K562 (cell line): ENCODE data around the gene ELMO3. TPM values are rescaled to one million over a fixed set of nuclear protein-coding genes. Genes with fewer than 3 reads are reported as not detected.

Experiments used
- BRF1 ChIP-seq: IDR thresholded peaks from 3 replicates; pipeline ENCODE4 v1.6.1; 2011; ENCODE audit warnings: borderline replicate concordance, mild to moderate bottlenecking; ENCODE audit not compliant: insufficient read length; ENCODE audit errors: extremely low read depth
- CC2D1A ChIP-seq: fragments of 450-650 bp; IDR thresholded peaks from 2 replicates; pipeline ENCODE4 v1.6.1; 2017; ENCODE audit warnings: mild to moderate bottlenecking
- DNMT1 ChIP-seq: fragments of 450-650 bp; IDR thresholded peaks from 2 replicates; pipeline ENCODE4 v1.6.1; 2016; ENCODE audit warnings: antibody characterized with exemption, mild to moderate bottlenecking
- E2F6 ChIP-seq, 2 experiments: IDR thresholded peaks; 2 replicates each; pipeline ENCODE4 v1.6.1; 2011; ENCODE audit warnings: borderline replicate concordance in 1 of 2, control low read depth in 1 of 2, low read depth in 1 of 2, low read length in 1 of 2, mild to moderate bottlenecking in 1 of 2, mixed read lengths in 1 of 2, moderate library complexity in 1 of 2; ENCODE audit not compliant: insufficient read depth in 1 of 2, insufficient read length in 1 of 2, poor library complexity in 1 of 2, severe bottlenecking in 1 of 2; ENCODE audit errors: extremely low read depth in 1 of 2
- KAT2B ChIP-seq: IDR thresholded peaks from one replicate; pipeline ENCODE4 v1.6.1; 2012; ENCODE audit warnings: low read depth, mild to moderate bottlenecking, control low read depth, inconsistent platforms, low read length, moderate library complexity
- MAFG ChIP-seq: fragments of 450-650 bp; conservative IDR thresholded peaks from 2 replicates; pipeline ENCODE4 v1.6.1; 2016; ENCODE audit warnings: missing genetic modification characterization, missing compliant biosample characterization
- NFRKB ChIP-seq: fragments of 450-650 bp; IDR thresholded peaks from 2 replicates; pipeline ENCODE4 v1.6.1; 2016; ENCODE audit warnings: low read depth
- NONO ChIP-seq, 2 experiments: fragments of 200-400 bp in 1 of 2; fragments of 450-650 bp in 1 of 2; formaldehyde crosslinking in 1 of 2; IDR thresholded peaks; 2 replicates each; pipeline ENCODE4 v1.6.1; 2017; ENCODE audit warnings: low read depth in 2 of 2, mild to moderate bottlenecking in 2 of 2, moderate library complexity in 2 of 2, low read length in 1 of 2
- NR2F6 ChIP-seq: fragments of 450-650 bp; formaldehyde crosslinking; IDR thresholded peaks from 2 replicates; pipeline ENCODE4 v1.4.0; 2020; ENCODE audit warnings: mild to moderate bottlenecking
- PPARD ChIP-seq: fragments of 250-450 bp; sonication (Bioruptor Pico); IDR thresholded peaks from 2 replicates; pipeline ENCODE4 v1.8.0; 2022; ENCODE audit warnings: inconsistent platforms, mild to moderate bottlenecking, moderate library complexity
- SUPT5H ChIP-seq: fragments of 450-650 bp; IDR thresholded peaks from 2 replicates; pipeline ENCODE4 v1.6.1; 2016
- TEAD1 ChIP-seq, 2 experiments: fragments of 450-650 bp in 1 of 2; sonication (generic) in 1 of 2; formaldehyde crosslinking; IDR thresholded peaks; 2 replicates each; pipeline versions ENCODE4 v1.4.0 to v1.8.0; 2020 to 2022; ENCODE audit warnings: mild to moderate bottlenecking in 2 of 2, missing genetic modification reagents in 1 of 2
- U2AF1 ChIP-seq: fragments of 200-400 bp; formaldehyde crosslinking; optimal IDR thresholded peaks from 2 replicates; pipeline ENCODE3; 2017; ENCODE audit warnings: mild to moderate bottlenecking, low read depth, low read length, moderate library complexity
- YBX1 ChIP-seq: fragments of 450-650 bp; IDR thresholded peaks from 2 replicates; pipeline ENCODE4 v1.7.1; 2016; ENCODE audit warnings: mild to moderate bottlenecking
- ZBTB40 ChIP-seq, 2 experiments: fragments of 450-650 bp in 1 of 2; sonication (generic) in 1 of 2; formaldehyde crosslinking in 1 of 2; IDR thresholded peaks; 2 replicates each; pipeline versions ENCODE4 v1.7.1 to v1.9.0; 2016 to 2022; ENCODE audit warnings: inconsistent platforms in 1 of 2, mild to moderate bottlenecking in 1 of 2, missing genetic modification reagents in 1 of 2
- ZEB2 ChIP-seq: fragments of 450-650 bp; IDR thresholded peaks from 2 replicates; pipeline ENCODE4 v1.6.1; 2016
- ZNF143 ChIP-seq: sonication (generic); formaldehyde crosslinking; IDR thresholded peaks from 2 replicates; pipeline ENCODE4 v1.9.0; 2022; ENCODE audit warnings: mild to moderate bottlenecking, missing genetic modification reagents
- ZNF316 ChIP-seq: fragments of 450-650 bp; IDR thresholded peaks from 2 replicates; pipeline ENCODE4 v1.6.1; 2016
- ZNF551 ChIP-seq: fragments of 250-450 bp; sonication (Bioruptor Pico); IDR thresholded peaks from 2 replicates; pipeline ENCODE4 v1.5.0; 2021; ENCODE audit warnings: mild to moderate bottlenecking, moderate library complexity
- polyA plus RNA-seq, 8 experiments: library from polyadenylated mRNA; depleted of rRNA in 4 of 8; stranded (reverse) in 5 of 8; unstranded in 3 of 8; fragments of >200 nt; fragmentation: Nextera tagmentation in 2 of 8; fragmentation: Illumina TruSeq in 1 of 8; extraction: Ambion mirVana in 2 of 8; extraction: Trizol in 1 of 8; gene quantifications; 2 replicates each; pipeline versions ENCODE4 v1.2.1 to v1.2.3, GENCODE V29; 2011 to 2014; ENCODE audit warnings: inconsistent platforms in 1 of 8, missing spikeins in 1 of 8
- total RNA-seq, 7 experiments: library from RNA; depleted of rRNA in 6 of 7; stranded (reverse); fragments of >200 nt in 6 of 7; fragmentation: Illumina TruSeq in 2 of 7; extraction: Trizol in 2 of 7; gene quantifications; 2 replicates each; pipeline versions ENCODE4 v1.2.1 to v1.2.3, GENCODE V29; 2011 to 2021; ENCODE audit warnings: low replicate concordance in 1 of 7

ELMO3 gene
- total and polyA plus RNA-seq, 9 of the 15 experiments (the other 6 are each of a cell fraction or from before 2014, with no cell fraction given): 0.04 to 5.1 (median 1.5) TPM

GRCh38 chr16:67216612-67217490 lies 17.9 kb downstream of the ELMO3 start (continued):
- no peak for TF ChIP-seq ZBTB40 (IDR thresholded peaks at IDR 0.05)
- TF ChIP-seq ZBTB40 (CRISPR knock-in tag; IDR thresholded peaks at IDR 0.05): no peak
- no peak for TF ChIP-seq U2AF1
- TF ChIP-seq YBX1: no peak
- no peak for TF ChIP-seq KAT2B
- TF ChIP-seq ZNF551: no peak
- no peak for TF ChIP-seq MAFG (tag)
- TF ChIP-seq TEAD1 (CRISPR knock-in tag; IDR thresholded peaks at IDR 0.05): no peak
- peak; percentile 50; the same call in 1 of the 2 replicates for TF ChIP-seq SUPT5H
- TF ChIP-seq BRF1: no peak
- no peak for TF ChIP-seq PPARD (CRISPR knock-in tag)
- peak; percentile 55; the same call in 1 of the 2 replicates for TF ChIP-seq NFRKB
- TF ChIP-seq CC2D1A: no peak
- no peak for TF ChIP-seq NONO (IDR thresholded peaks at IDR 0.05; ENCODE audit: low read depth in 2 of 2, low read length in 1 of 2)
- no peak for TF ChIP-seq ZEB2
- no peak for TF ChIP-seq NR2F6 (CRISPR knock-in tag)
- TF ChIP-seq ZNF316: no peak
- no peak for TF ChIP-seq DNMT1
- TF ChIP-seq E2F6 (IDR thresholded peaks at IDR 0.05; ENCODE audit: borderline replicate concordance in 1 of 2, extremely low read depth in 1 of 2, insufficient read depth in 1 of 2, insufficient read length in 1 of 2, low read depth in 1 of 2, low read length in 1 of 2, poor library complexity in 1 of 2, severe bottlenecking in 1 of 2): no peak
- TF ChIP-seq ZNF143 (CRISPR knock-in tag): no peak
